RWPE1 (cell line): ENCODE results near the gene AHCYL1.

Experiments used
- CTCF ChIA-PET: fragments of 350-600 bp; sonication (Branson Sonifier 250); formaldehyde crosslinking; extraction: SDS; loops from one replicate; lab custom pipeline; 2021; lab: Yijun Ruan, JAX
- POLR2A ChIA-PET: fragments of 400-600 bp; formaldehyde crosslinking; extraction: SDS; loops from one replicate; lab custom pipeline; 2020; ENCODE audit warnings: antibody characterized with exemption; ENCODE audit not compliant: low non-redundant PET; lab: Yijun Ruan, JAX
- DNase-seq: peaks from one replicate; pipeline ENCODE4 v3.0.0; 2012; ENCODE audit warnings: low spot score
- H3K27ac ChIP-seq: fragments of 450-650 bp; 2 replicates; pipeline ENCODE4 v1.5.1; 2017
- CTCF ChIP-seq: fragments of 450-650 bp; conservative IDR thresholded peaks from 2 replicates; pipeline ENCODE4 v1.5.1; 2017; ENCODE audit warnings: low read depth, mild to moderate bottlenecking

The AHCYL1 gene

GRCh38 chr1:109959632-109959973 is 25.0 kb upstream of the AHCYL1 start:
- TF ChIP-seq CTCF = no peak
- ChIA-PET POLR2A (no interaction called here), CTCF (interaction anchor here (0.6 kb wide), 1 partner anchor 25 kb away, joined by 3 read pairs; the partner anchor contains the start of gene AHCYL1)
- no peak for DNase-seq
- H3K27ac ChIP-seq = no peak overlapping the region

GRCh38 chr1:109959974-109960744 is 24.4 kb upstream of the AHCYL1 start:
- CTCF ChIA-PET = interaction anchor here (0.6 kb wide), 1 partner anchor 25 kb away, joined by 3 read pairs; the partner anchor contains the start of gene AHCYL1
- H3K27ac ChIP-seq = no peak overlapping the region
- DNase-seq = peak; percentile 60
- TF ChIP-seq CTCF = no peak
- POLR2A ChIA-PET = no interaction called here

GRCh38 chr1:109960745-109961094 is 23.8 kb upstream of the AHCYL1 start:
- H3K27ac ChIP-seq = no peak overlapping the region
- ChIA-PET POLR2A (no interaction called here), CTCF (no interaction called here)
- TF ChIP-seq CTCF = no peak
- no peak for DNase-seq

- TF ChIP-seq CTCF = no peak
- ChIA-PET CTCF (no interaction called here), POLR2A (no interaction called here)
- H3K27ac ChIP-seq = no peak overlapping the region
- no peak for DNase-seq
These were observed 20.7 kb upstream of the AHCYL1 start for GRCh38 chr1:109963864-109964263.

GRCh38 chr1:109969146-109969829 is 15.3 kb upstream of the AHCYL1 start:
- CTCF ChIA-PET = interaction anchor here (0.6 kb wide), 1 partner anchor 8 kb away, joined by 3 read pairs; no protein-coding TSS in a partner anchor
- no peak for TF ChIP-seq CTCF
- no peak overlapping the region for H3K27ac ChIP-seq
- POLR2A ChIA-PET = no interaction called here
- no peak for DNase-seq

- H3K27ac ChIP-seq = no peak overlapping the region
- no peak for TF ChIP-seq CTCF
- ChIA-PET POLR2A (no interaction called here), CTCF (no interaction called here)
- DNase-seq = no peak
These were observed 14.7 kb upstream of the AHCYL1 start for GRCh38 chr1:109969907-109970306.
